Stimulated activated CD4-positive, alpha-beta T cell treated with anti-CD3 and anti-CD28 coated beads, Interleukin-1b, Interleukin-23, amount 100 ng/mL, for 1 hour (primary cell): ENCODE results near the gene PLXNA4.

Source experiments
- DNase-seq, 2 donors: peaks; one replicate each; pipeline ENCODE4 v3.0.0-alpha.2; 2020; ENCODE audit warnings: low read depth in 2 of 2

The PLXNA4 gene

GRCh38 chr7:132318352-132319318 lies 257.6 kb downstream of the PLXNA4 start:
- peak; percentile 36 to 58 for DNase-seq

GRCh38 chr7:132317701-132318351 lies 258.4 kb downstream of the PLXNA4 start:
- no peak for DNase-seq

- DNase-seq: no peak
Measured at GRCh38 chr7:132312531-132313055, 263.7 kb downstream of the PLXNA4 start.

- no peak for DNase-seq
Measured at GRCh38 chr7:132311733-132312132, 264.5 kb downstream of the PLXNA4 start.

GRCh38 chr7:132309102-132309805 lies 267.0 kb downstream of the PLXNA4 start:
- no peak for DNase-seq

GRCh38 chr7:132307465-132307864 lies 268.8 kb downstream of the PLXNA4 start:
- no peak for DNase-seq

- DNase-seq: no peak
Measured at GRCh38 chr7:132300599-132301277, 275.5 kb downstream of the PLXNA4 start.

GRCh38 chr7:132298790-132299189 lies 277.5 kb downstream of the PLXNA4 start:
- DNase-seq: no peak

GRCh38 chr7:132296820-132297219 lies 279.4 kb downstream of the PLXNA4 start:
- no peak for DNase-seq

GRCh38 chr7:132295175-132295574 lies 281.1 kb downstream of the PLXNA4 start:
- DNase-seq: no peak

- no peak for DNase-seq
Measured at GRCh38 chr7:132292803-132293202, 283.5 kb downstream of the PLXNA4 start.

GRCh38 chr7:132291481-132291880 lies 284.8 kb downstream of the PLXNA4 start:
- DNase-seq: no peak

- DNase-seq: no peak
Measured at GRCh38 chr7:132290021-132290420, 286.2 kb downstream of the PLXNA4 start.

GRCh38 chr7:132286836-132287235 lies 289.4 kb downstream of the PLXNA4 start:
- no peak for DNase-seq

- DNase-seq: no peak
Measured at GRCh38 chr7:132280335-132280734, 295.9 kb downstream of the PLXNA4 start.

- no peak for DNase-seq
Measured at GRCh38 chr7:132279718-132280117, 296.6 kb downstream of the PLXNA4 start.

GRCh38 chr7:132276976-132277725 lies 299.1 kb downstream of the PLXNA4 start:
- DNase-seq: no peak

- no peak for DNase-seq
Measured at GRCh38 chr7:132276234-132276630, 300.0 kb downstream of the PLXNA4 start.

GRCh38 chr7:132275416-132276233 lies 300.6 kb downstream of the PLXNA4 start:
- no peak for DNase-seq
